CD4-positive, alpha-beta T cell treated with Interleukin-15 for 1 hour (primary cell): ENCODE data around the gene SRGN.
"Not testable (repeated sequence)": the region's sequence is repeated elsewhere in the genome, so short reads cannot be mapped to it uniquely, and the experiment has no call there.

Source experiments
- DNase-seq: peaks from one replicate; pipeline ENCODE4 v3.0.0-alpha.2; 2020

SRGN gene

DNA sequence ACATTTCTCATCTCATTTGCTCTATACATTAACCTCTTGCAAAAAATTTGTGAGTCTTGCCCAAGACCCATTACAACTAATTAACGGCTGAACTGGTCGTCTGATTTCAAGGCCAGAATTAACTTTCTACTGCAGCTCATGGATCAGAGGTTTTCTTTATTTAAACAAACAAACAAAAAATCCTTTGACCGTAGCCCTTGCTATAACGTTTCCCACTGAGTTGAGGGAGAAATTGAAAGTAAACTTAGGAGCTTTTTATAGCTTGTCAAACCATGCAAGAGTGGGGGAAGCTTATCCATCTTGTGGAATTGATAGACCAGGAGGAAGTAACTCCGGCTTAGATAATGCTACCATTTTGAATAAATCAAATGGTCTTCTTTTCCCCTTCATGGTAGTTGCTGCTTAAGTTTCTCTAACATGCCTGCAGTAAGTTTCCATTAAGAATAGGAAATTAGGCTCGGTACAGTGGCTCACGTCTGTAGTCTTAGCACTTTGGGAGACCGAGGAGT, 3.3 kb downstream of the SRGN start:
- DNase-seq: no peak

DNA sequence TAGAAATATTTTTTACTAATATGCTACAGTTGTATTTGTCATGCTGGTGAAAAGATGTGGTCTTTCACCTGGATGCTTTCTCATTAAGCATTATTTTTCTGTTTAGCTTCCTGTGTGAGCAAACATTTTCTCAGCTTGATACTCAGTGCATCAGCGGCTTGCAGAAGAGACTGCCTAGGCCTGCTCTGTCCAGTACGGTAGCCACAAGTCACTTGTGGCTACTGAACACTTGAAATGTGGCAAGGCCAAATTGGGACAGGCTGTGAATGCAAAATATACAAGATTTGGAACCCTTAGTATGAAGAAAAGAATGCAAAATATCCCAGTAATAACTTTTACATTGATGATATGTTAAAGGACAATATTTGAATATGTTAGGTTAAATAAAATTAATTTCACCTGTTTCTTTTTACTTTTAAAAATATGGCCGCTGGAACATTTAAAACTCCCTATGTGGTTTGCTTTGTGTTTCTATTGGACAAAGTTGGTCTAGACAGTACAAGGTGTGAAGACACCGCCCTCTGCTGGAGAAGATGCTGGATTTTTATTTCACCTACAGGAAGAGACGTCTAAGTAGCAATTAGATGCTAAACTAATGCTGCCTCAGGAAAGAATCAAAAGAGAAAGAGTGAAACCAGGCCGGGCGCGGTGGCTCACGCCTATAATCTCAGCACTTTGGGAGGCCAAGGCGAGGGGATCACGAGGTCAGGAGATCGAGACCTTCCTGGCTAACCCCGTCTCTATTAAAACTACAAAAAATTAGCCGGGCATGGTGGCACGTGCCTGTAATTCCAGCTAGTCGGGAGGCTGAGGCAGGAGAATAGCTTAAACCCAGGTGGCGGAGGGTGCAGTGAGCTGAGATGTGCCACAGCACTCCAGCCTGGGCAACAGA, 5.3 kb downstream of the SRGN start:
- peak; percentile 83 for DNase-seq

DNA sequence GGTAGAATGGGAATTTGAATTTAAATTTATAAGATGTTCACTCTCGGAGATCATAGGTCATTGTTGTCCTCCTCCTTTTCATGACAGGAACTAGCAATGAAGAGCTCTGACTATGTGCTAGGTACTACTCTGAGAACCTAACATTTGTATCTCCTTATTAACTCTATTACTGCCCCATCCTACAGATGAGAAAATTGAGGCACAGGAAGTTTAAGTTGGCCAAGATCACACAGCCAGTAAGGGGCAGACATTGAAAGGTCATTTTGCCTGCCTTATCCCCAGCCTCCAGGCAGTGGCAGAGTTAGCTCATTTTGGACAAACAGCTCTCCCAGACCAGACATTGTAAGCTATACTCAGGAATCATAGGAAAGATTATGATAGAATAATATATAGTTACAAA, 6.0 kb downstream of the SRGN start:
- no peak for DNase-seq

DNA sequence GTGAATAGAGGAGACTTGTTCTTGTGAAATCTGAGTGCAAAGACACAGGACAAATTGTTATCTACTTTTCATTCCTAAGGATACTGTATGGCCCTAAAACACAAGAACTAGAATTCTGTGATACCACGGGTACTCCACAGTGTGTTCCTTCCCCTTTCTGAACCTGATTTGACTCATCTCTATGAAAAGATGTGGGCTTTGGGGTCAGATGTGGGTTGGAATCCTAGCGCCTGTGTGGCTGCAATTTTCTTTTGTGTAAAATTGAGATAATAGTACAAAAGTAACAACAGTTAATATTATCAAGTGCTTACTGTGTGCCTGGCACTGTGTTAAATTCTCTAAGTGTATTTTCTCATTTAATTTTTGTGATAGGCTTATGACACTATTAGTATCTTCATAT, 8.1 kb downstream of the SRGN start:
- no peak for DNase-seq

DNA sequence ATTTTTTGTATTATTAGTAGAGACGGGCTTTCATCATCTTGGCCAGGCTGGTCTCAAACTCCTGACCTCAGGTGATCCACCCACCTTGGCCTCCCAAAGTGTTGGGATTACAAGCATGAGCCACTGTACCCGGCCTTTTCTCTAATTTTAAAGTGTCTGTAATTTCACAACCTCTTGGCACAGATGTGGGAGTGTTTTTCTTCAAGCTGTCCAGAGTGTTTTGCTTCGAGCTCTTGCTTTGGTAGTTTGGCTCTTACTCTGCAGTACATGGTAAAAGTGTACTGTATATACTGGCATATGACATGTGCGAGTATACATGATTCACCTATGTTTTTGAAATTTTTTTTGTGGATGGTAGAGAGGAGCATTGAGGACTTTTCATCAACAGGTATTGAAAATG, 9.8 kb downstream of the SRGN start:
- no peak for DNase-seq

DNA sequence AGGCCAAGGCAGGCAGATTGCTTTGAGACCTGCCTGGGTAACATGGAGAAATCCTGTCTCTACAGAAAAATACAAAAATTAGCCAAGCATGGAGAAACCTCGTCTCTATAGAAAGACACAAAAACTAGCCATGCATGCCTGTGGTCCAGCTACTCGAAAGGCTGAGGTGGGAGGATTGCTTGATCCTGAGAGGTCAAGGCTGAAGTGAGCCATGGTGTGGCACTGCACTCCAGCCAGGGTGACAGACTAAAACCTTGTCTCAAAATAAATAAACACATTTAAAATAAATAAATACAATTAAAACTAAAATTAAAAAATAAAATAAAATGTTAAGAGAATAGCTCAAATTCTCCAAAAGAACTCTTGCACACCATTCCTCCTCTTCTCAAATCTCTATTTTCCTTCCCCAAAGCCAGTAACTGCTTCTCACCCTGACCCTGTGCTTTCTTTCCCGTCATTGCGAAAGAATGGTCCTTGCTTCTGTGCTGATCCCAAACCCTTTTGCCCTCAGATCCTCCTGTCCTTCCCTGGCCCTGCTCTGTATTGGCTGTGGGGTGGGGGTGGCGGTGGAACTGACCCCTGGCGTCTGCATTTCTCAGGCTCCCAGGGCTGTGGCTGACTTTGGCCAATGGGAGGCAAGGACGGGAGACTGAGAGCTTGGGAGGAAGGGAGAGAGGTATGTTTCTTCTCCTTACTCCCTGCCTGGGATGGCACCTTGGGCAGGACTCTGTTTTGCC, 12.4 kb downstream of the SRGN start:
- no peak for DNase-seq

DNA sequence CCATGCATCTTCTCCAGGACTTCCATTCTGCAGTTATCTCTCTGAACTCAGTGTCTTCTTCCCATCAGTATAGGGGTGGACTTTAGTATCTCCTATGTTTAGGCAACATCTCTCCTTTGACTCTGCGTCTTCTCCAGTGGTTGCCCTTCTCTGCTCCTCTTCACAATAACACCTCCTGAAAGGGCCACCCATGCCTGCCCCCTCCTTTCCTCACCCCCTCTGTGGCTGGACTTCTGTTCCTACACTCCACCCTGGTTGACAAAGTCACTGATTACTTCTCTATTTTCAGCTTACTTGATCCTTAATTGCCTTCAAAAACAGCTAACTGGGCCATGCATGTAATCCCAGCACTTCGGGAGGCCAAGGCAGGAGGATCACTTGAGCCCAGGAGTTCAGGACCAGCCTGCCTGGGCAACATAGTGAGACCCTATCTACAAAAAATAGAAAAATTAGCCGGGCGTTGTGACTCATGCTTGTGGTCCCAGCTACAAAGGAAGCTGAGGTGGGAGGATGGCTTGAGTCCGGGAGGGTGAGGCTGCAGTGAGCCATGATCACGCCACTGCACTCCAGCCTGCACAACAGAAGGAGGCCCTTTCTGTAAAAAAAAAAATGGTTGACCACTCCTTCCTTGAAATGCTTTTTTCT, 13.7 kb downstream of the SRGN start:
- DNase-seq: peak; percentile 50

DNA sequence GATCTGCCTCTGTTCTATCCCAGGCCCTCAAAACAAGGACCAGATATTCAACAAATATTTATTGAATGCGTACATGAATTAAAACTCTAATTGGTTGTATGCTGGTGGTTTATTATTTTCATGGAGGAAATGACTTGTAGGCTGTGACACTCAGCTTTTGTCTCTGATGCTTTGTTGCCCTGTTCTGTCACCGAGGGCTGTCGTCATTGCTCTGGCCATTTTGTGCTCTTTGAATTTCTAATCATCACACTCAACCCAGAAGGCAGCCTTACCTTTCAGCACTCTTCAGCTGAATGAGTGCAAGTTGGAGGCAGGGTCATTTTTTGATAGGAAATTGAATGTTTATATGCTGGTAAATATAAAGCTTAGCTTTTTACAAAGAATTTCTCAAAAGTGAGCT, 14.5 kb downstream of the SRGN start:
- no peak for DNase-seq

DNA sequence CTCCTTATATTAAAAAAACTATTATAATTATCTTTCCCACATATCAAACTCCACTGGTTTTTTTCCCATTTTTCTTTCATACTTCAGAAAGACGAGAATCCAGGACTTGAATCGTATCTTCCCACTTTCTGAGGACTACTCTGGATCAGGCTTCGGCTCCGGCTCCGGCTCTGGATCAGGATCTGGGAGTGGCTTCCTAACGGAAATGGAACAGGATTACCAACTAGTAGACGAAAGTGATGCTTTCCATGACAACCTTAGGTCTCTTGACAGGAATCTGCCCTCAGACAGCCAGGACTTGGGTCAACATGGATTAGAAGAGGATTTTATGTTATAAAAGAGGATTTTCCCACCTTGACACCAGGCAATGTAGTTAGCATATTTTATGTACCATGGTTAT, 15.9 kb downstream of the SRGN start:
- DNase-seq: no peak

DNA sequence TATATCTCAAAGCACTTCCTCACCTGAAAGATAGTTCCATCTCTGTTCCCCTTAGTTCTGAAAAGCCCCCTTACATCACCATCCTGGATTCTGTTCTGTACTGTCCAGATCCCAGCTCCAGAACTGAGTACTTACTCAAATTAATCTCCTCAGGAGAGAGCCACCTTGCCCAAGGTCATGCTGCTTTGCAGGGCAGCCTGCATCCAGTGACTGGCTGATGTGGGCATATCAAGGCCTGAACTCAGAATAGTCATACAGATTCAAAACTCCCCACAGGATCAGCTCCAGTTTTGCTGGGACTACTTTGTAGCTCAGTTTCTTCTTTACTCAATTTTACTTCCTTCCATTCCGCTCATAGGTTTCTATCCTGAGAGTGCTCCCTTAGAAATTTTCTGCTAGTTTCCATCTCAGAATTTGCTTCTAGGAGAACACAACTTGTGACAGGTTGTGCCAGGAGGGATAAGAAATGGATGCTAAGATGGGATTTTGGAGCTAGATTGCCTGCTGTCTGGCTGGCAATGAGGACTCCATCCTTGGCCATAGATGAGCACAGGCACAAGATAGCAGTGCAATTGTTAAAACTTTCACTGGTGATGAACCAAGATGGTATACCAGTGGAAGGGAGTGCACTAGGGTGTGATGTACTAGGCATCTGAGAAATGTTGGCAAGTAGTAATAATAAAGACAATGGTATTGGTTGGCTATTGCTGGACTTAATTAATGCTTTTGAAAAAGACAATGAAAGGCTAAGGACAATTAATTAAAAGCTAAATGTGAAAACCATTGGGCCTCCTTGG, 17.3 kb downstream of the SRGN start:
- DNase-seq: no peak

DNA sequence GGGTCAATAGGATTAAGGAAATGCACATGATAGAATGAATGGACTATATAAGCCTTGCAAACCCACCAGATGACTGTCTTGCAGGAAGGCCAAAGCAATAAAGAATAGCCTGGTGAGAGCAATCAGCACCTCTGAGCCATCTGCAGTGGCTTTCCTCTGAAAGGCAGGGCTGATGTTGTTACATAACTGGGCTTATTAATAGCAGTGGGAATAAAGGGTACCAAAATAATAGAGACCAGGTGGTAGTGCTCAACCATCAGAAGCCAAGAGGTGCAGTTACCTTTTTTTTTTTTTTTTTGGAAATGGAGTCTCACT, 19.2 kb downstream of the SRGN start:
- no peak for DNase-seq

DNA sequence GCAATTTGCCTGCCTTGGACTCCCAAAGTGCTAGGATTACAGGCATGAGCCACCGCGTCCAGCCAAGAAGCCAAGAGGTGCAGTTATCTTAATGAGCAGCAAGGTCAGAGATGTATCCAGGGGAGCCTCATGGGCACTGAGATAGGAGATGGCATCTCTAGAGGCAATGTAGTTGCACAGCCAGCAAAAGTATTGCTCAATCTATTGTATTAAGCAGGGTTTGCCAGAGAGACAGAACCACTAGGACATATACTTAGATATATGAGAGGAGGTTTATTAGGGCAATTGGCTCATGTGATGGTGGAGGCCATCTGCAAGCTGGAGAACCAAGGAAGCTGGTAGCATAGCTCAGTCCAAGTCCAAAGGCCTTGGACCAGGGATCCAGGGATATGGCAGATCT, 19.8 kb downstream of the SRGN start:
- no peak for DNase-seq

DNA sequence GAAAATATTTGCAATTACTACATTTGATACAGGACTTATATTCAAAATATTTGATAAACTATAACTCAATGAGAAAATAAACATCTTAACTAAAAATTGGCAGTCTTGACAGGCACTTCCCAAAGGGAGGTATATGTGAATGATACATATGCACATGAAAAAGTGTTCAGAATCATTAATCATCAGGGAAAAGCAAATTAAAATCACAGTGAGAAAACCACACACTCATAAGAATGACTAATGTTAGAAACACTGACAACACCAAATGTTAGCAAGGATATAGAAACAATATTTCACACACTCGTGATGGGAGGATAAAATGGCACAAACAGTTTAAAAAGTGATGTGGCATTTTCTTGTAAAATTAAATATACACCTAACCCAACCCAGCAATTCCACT, 32.0 kb downstream of the SRGN start:
- no peak for DNase-seq

DNA sequence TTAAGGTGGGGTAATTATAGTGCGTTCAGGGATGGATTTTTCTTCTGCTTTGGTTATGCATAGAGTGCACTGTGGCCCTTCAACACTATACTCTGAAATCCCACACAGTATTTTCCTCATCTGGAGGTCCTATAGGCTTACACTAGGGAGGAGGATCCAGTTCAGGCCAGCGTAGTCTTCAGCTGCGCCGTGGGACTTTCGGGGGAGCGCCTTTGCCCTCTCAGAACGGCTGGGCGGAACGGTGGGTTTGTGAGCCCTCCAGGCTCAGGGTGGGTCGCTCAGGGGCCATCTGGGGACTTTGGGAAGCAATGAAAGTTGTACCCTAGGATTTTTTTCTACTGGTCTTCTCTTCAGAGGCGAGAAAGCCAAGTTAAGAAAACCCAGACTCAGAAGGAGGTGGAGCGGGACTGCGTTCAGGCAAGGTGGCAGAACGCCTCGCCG, 35.4 kb downstream of the SRGN start:
- no peak for DNase-seq

DNA sequence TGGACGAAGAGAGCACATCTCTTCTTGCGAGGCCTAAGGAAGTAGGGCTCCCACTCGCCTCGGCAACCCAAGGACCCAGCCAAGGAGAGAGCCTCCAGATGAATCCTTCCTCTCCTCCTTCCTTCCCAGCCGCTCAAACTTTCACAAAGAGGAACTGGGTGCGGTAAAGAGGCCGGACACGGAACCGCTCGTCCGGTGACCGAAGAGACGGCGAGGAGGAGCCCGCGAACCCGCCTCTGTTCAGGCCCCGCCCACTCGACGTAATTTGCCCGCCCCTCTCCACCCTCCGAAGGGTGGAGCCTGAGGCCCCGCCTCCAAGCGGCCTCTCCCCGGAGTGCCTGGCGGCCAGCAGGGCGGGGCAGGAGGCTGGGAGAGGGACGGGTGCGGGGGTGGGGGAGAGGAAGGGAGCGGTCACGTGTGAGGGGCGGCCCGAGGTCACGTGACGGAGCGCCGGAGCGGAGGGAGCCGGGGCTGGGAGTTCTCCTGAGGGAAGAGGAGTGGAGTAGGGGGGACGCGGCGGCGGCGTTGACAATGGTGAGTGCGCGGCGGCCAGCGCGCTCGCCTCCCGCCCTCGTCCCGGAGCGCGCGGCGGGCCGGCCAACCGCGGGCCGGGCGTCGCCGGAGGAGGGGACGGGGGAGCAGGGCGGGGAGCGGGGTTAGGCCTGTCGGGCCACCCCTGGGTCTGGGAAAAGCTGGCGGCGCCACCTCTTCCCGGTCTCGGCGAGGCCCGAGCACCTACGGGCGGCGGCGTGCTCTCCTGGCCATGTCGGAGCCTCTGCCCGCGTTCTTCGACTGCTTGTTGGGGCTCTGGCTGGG, 36.1 kb downstream of the SRGN start, which contains the start of gene VPS26A:
VPS26A (plus strand) TSS at position 432 of the 816 bp plus-strand sequence; CDS start at position 532, 100 bp downstream.
- peak; percentile 98 for DNase-seq

DNA sequence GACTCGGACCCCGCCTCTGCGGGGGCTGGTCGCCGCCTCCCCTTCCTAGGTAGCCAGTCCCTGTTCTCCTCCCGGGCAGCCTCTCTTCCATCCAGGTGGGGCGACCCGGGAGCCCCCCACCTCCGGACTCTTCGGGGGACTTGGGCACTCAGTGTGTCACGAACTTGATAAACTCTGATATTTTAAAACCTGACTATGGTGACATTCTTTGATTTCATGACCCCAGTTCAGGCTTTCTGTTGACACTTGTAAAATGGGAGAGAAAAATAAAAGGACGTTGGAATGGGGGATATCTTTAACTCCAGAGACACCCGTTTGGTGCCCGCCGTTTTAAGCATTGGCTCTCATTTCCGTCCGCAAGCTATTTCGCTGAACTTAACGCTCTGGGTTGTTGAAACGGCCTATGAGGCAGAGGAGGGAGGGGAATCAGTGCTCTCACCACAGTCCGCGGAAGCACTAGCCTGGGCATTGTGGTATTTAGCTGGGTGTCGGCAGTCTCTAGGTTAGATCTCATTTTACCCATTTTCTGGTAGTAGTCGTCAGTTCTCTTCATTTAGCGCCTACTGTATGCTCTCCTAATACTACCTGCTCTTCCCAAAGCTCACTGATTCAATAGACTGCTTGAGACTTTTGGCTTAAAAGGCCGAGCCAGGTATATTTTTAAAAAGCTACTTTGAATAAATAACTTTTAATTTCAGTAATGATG, 36.8 kb downstream of the SRGN start:
- peak; percentile 75 for DNase-seq

DNA sequence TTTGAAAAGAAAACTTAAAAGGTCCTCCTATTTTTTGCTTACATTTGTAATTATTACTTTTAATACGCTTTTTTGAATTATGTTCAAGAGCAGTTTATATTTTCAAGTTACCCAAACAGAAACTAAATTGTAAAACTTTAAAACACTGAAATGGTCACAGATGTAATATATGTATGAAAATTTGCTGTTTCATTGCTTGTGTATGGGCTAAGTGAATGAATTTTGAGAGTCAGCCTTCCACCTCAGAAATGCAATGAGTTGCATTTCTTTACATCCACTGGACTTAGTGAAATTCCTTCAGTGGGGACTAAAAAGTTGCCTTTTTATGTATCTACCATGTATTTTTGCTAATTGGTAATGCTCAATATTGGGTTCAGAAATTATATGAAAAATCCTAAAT, 37.7 kb downstream of the SRGN start:
- DNase-seq: no peak

DNA sequence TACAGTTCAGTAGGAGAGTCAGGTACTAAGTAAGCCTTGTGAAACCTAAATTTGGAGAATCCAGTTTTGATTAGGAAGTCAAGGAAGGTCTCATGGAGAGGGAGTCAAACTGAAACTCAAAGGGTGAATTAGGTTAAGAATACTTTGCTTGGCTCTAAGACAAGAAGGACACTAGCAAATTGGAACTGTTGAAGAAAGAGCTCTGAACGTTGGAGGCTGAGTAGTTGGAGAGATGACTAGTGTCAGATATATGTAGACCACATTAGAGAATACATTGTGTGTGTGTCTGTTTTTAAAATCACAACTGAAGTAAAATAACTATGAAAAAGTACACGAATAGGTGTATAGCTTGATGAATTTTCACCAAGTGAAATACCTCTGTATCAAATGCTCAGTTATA, 42.3 kb downstream of the SRGN start:
- DNase-seq: no peak

DNA sequence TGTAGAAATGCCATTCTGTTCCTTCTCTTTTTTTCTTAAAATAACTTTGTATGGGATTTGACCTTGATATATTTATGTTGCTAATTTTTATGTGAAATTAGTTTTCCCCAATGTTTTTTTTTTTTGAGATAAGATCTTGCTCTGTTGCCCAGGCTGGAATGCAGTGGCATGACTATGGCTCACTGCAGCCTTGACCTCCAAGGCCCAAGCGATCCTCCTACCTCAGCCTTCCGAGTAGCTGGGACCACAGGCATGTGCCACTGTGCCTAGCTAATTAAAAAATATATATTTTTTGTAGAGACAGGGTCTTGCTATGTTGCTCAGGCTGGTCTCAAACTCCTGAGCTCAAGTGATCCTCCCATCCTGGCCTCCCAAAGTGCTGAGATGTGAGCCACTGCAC, 52.1 kb downstream of the SRGN start:
- DNase-seq: no peak

DNA sequence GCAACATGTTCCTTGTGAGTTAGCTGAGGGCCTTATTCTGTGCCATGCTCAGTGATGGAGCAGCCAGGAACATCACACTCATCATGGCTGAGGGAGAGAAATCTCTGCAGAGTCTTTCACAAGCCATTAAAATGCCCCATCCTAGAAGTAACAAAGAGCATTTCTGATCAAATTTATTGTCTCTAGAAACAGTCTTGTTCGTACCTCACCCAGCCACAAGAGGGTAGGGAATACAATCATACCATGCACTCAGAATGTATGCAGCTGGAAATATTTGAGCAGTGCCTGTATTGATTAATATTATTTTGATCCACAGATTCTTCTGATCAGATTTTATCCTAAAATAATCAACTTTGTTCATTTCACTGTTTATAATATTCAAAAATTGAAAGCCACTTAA, 53.4 kb downstream of the SRGN start:
- DNase-seq: no peak

DNA sequence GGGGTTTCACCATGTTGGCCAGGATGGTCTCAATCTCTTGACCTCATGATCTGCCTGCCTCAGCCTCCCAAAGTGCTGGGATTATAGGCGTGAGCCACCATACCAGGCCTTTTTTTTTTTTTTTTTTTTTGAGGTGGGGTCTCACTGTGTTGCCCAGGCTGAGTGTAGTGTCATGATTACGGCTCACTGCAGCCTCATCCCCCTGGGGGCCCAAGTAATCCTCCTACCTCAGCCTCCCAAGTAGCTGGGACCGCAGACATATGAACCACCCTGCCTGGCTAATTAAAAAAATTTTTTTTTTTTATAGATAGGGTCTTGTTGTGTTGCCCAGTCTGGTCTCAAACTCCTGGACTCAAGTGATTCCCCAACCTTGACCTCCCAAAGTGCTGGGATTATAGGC, 54.2 kb downstream of the SRGN start:
- not testable (repeated sequence) for DNase-seq
